Endothelial cell of umbilical vein (primary cell): ENCODE measurements around the gene SERGEF.

Source experiments
- CTCF ChIP-seq, 2 donors: IDR thresholded peaks; 1 replicate in 1 of 2; 2 replicates in 1 of 2; pipeline ENCODE4 v1.5.1; 2011; ENCODE audit warnings: low read length in 2 of 2, mild to moderate bottlenecking in 2 of 2, moderate library complexity in 2 of 2, control low read depth in 1 of 2, inconsistent platforms in 1 of 2, low read depth in 1 of 2; ENCODE audit not compliant: insufficient read depth in 1 of 2; ENCODE audit errors: extremely low read depth in 1 of 2
- EZH2 ChIP-seq: IDR thresholded peaks from 2 replicates; pipeline ENCODE4 v1.6.1; 2012; ENCODE audit warnings: borderline replicate concordance, low read depth, mild to moderate bottlenecking, moderate library complexity, low read length, inconsistent platforms; ENCODE audit not compliant: severe bottlenecking
- GATA2 ChIP-seq: IDR thresholded peaks from 2 replicates; pipeline ENCODE4 v1.7.0; 2011; ENCODE audit warnings: low read depth, mild to moderate bottlenecking, moderate library complexity, mixed read lengths, low read length; ENCODE audit not compliant: insufficient read length, insufficient read depth
- POLR2A ChIP-seq: IDR thresholded peaks from 2 replicates; pipeline ENCODE4 v1.6.1; 2012; ENCODE audit warnings: low read depth, mild to moderate bottlenecking, control low read depth, low read length
- POLR2AphosphoS5 ChIP-seq: IDR thresholded peaks from 2 replicates; pipeline ENCODE4 v1.6.1; 2012; ENCODE audit warnings: low read depth, mild to moderate bottlenecking, control low read depth, low read length, moderate library complexity; ENCODE audit not compliant: insufficient read depth
- TF ChIP-seq, protein P1 (sequence below): IDR thresholded peaks from 2 replicates; pipeline ENCODE4 v1.6.1; 2011; ENCODE audit not compliant: insufficient read depth, insufficient read length

- TF ChIP-seq, protein P1, sequence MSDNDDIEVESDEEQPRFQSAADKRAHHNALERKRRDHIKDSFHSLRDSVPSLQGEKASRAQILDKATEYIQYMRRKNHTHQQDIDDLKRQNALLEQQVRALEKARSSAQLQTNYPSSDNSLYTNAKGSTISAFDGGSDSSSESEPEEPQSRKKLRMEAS: no peak
- TF ChIP-seq GATA2: no peak
- no peak for TF ChIP-seq CTCF (IDR thresholded peaks at IDR 0.05; ENCODE audit: extremely low read depth in 1 of 2, insufficient read depth in 1 of 2, low read depth in 1 of 2, low read length in 2 of 2)
- no peak for TF ChIP-seq EZH2
- TF ChIP-seq POLR2AphosphoS5: no peak
- TF ChIP-seq POLR2A: no peak
Measured at GRCh38 chr11:18016789-18017188, 3.9 kb upstream of the SERGEF start.
